Neural cell (in vitro differentiated cells): Measurements from ENCODE around the gene GTPBP10. TPM values are rescaled to one million over a fixed set of nuclear protein-coding genes. Genes with fewer than 3 reads are reported as not detected.
A peak's percentile ranks its signal among the peaks of the same experiment; 100 is the strongest.

Experiments
- H2AFZ ChIP-seq: fragments of 200-600, 300-800 bp; sonication (generic), shearing (Covaris generic); 2 replicates; pipeline ENCODE4 v1.6.0; 2014; ENCODE audit warnings: low read depth, mild to moderate bottlenecking, antibody characterized with exemption, low read length, moderate library complexity
- H3F3A ChIP-seq: fragments of 200-600 bp; shearing (Covaris generic); 2 replicates; pipeline ENCODE4 v1.6.1; 2016; ENCODE audit warnings: mild to moderate bottlenecking, moderate library complexity, mixed read lengths, antibody characterized with exemption, low read length; ENCODE audit not compliant: insufficient read depth, poor library complexity, severe bottlenecking
- H3K27ac ChIP-seq: fragments of 200-600, 300-800 bp; sonication (generic), shearing (Covaris generic); 2 replicates; pipeline ENCODE4 v1.5.1; 2014; ENCODE audit warnings: mild to moderate bottlenecking, low read length, moderate library complexity
- H3K27me3 ChIP-seq: fragments of 300-800, 200-600 bp; sonication (generic), shearing (Covaris generic); 2 replicates; pipeline ENCODE4 v1.6.0; 2014; ENCODE audit warnings: mild to moderate bottlenecking, low read depth, low read length, moderate library complexity; ENCODE audit not compliant: insufficient read depth
- H3K36me3 ChIP-seq: fragments of 300-800, 200-600 bp; sonication (generic), shearing (Covaris generic); 2 replicates; pipeline ENCODE4 v1.5.1; 2014; ENCODE audit warnings: mild to moderate bottlenecking, antibody characterized with exemption, low read length, moderate library complexity; ENCODE audit not compliant: insufficient read depth
- H3K4me2 ChIP-seq: fragments of 300-800, 200-600 bp; sonication (generic), shearing (Covaris generic); 2 replicates; pipeline ENCODE4 v1.6.0; 2014; ENCODE audit warnings: mild to moderate bottlenecking, low read length
- H3K4me3 ChIP-seq: fragments of 300-800, 200-600 bp; sonication (generic), shearing (Covaris generic); 2 replicates; pipeline ENCODE4 v1.5.1; 2014; ENCODE audit warnings: mild to moderate bottlenecking, low read length, moderate library complexity
- H3K79me2 ChIP-seq: fragments of 200-600 bp; shearing (Covaris generic); replicated peaks from 2 replicates; pipeline ENCODE4 v1.6.0; 2014; ENCODE audit warnings: mild to moderate bottlenecking, low read length, moderate library complexity; ENCODE audit not compliant: insufficient read depth
- H3K9ac ChIP-seq: fragments of 300-800, 200-600 bp; sonication (generic), shearing (Covaris generic); 2 replicates; pipeline ENCODE4 v1.6.1; 2016; ENCODE audit warnings: mild to moderate bottlenecking, low read length, mixed read lengths
- H3K9me2 ChIP-seq: fragments of 200-600 bp; shearing (Covaris generic); 2 replicates; pipeline ENCODE4 v1.6.1; 2016; ENCODE audit warnings: mild to moderate bottlenecking, low read length, mixed read lengths; ENCODE audit not compliant: insufficient read depth
- H3K9me3 ChIP-seq: fragments of 200-600, 300-800 bp; sonication (generic), shearing (Covaris generic); 2 replicates; pipeline ENCODE4 v1.6.1; 2016; ENCODE audit warnings: mild to moderate bottlenecking, mixed run types, low read length, moderate library complexity, mixed read lengths
- H4K20me1 ChIP-seq: fragments of 200-600 bp; shearing (Covaris generic); 2 replicates; pipeline ENCODE4 v1.6.1; 2016; ENCODE audit warnings: mild to moderate bottlenecking, mixed run types; ENCODE audit not compliant: insufficient read depth
- CTCF ChIP-seq: fragments of 450-650 bp; IDR thresholded peaks from 2 replicates; pipeline ENCODE4 v1.5.1; 2014; ENCODE audit warnings: antibody characterized with exemption, mild to moderate bottlenecking, moderate library complexity; ENCODE audit not compliant: poor library complexity, severe bottlenecking
- EP300 ChIP-seq: fragments of 450-650 bp; conservative IDR thresholded peaks from 2 replicates; pipeline ENCODE4 v1.6.1; 2014; ENCODE audit warnings: antibody characterized with exemption, mild to moderate bottlenecking, moderate library complexity; ENCODE audit not compliant: poor library complexity, severe bottlenecking
- EZH2 ChIP-seq: fragments of 200-600, 300-800 bp; shearing (Covaris generic), sonication (generic); IDR thresholded peaks from 2 replicates; pipeline ENCODE4 v1.6.1; 2014; ENCODE audit warnings: antibody characterized with exemption, low read length, borderline replicate concordance, mild to moderate bottlenecking; ENCODE audit not compliant: insufficient read depth, poor library complexity, severe bottlenecking
- MXI1 ChIP-seq: fragments of 450-650 bp; conservative IDR thresholded peaks from 2 replicates; pipeline ENCODE4 v1.6.1; 2014; ENCODE audit warnings: antibody characterized with exemption, mild to moderate bottlenecking; ENCODE audit not compliant: poor library complexity, severe bottlenecking
- POLR2AphosphoS5 ChIP-seq: IDR thresholded peaks from 2 replicates; pipeline ENCODE4 v1.6.1; 2012
- RAD21 ChIP-seq: fragments of 450-650 bp; conservative IDR thresholded peaks from 2 replicates; pipeline ENCODE4 v1.6.1; 2014; ENCODE audit warnings: antibody characterized with exemption, mild to moderate bottlenecking, moderate library complexity
- REST ChIP-seq: IDR thresholded peaks from 2 replicates; pipeline ENCODE4 v1.6.1; 2012; ENCODE audit warnings: borderline replicate concordance
- SMC3 ChIP-seq: fragments of 450-650 bp; conservative IDR thresholded peaks from 2 replicates; pipeline ENCODE4 v1.6.1; 2014; ENCODE audit warnings: antibody characterized with exemption, mild to moderate bottlenecking, moderate library complexity; ENCODE audit not compliant: poor library complexity
- TAF1 ChIP-seq: IDR thresholded peaks from 2 replicates; pipeline ENCODE4 v1.6.1; 2012; ENCODE audit warnings: low read depth
- polyA plus RNA-seq: library from polyadenylated mRNA; depleted of rRNA; stranded (reverse); fragments of >200 nt; gene quantifications from 2 replicates; pipeline ENCODE4 v1.2.3, GENCODE V29; 2014

The GTPBP10 gene
- polyA plus RNA-seq, 1 donor from 2014 or later, result 22.8 TPM

DNA sequence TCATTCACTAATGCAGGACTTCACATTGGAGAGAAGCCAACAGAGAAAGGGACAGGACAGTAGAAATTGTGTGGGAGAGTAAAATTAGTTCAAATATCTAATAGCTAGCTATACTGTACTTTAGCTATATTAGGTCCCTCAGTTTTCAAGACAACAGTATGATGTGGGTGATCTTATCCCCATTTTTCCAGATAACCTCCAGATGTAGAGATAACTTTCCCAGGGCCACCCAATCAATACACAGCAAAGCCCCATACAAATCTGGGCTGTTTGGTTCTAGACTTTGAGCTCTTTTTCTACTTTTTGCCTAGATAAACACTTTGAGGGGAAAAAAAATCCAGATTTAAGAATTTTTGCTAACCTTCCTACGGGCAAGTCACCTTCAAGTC is 56.3 kb downstream of the GTPBP10 start:
- H3K27ac ChIP-seq, result no peak overlapping the region

DNA sequence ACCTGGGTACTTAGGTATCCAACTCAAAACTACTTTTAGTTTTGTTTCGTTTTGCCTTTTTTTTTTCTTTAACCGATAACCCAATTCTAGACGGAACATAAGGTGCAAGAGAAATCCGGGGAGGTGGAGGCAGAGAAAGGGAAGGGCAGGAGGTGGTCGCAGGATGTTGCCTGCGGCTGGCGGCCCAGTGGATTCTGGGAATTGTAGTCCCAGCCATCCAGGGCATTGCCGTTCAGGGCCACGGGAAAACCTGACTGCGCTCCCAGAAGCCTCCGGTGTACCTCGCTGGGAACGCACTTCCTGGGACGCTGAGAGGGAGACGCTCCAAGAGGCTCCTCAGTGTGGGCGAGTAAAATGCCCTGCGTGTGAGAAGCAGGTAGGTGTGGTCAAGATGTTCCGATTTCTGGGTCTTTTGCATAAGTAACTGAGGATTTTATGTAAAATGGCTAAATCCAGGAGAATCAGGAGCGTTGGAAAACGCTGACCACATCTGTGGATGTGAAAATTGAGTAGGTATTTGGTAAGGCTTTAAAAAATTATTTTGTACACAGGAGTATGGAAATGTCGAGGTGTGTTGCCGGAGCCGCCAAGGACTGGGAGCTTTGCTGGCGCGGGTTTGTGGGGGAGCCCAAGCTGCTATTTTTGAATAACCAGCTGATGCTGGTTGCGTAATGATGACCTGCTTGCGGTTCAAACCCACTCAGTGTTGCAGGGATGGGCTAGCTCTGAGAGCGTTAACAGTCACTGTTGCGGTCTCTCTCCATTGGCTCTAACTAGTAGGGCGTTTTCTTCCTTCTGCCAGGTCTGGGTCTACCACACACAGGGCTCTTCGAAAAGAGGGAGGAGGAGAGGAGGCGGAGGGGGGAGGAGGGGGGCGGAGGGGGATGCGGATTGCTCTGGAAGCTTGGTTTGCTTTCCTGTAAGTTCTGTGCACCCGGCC is 56.9 kb downstream of the GTPBP10 start, which contains the start of gene CLDN12:
CLDN12 (plus strand) TSS at position 288 of the 940 bp plus-strand sequence. CDS start 9,216 bp downstream, outside the sequence.
- peak within 1 kb of the TSS; percentile 88 for H3K9ac ChIP-seq
- H3K4me3 ChIP-seq, result peak within 1 kb of the TSS; percentile 71
- no peaks in the 10 kb centered on the region for H3K9me3 ChIP-seq
- peak; percentile 94 for TF ChIP-seq POLR2AphosphoS5
- peak; percentile 75 for TF ChIP-seq MXI1
- no peak for TF ChIP-seq CTCF
- peak; percentile 97 for TF ChIP-seq REST
- no peak for TF ChIP-seq EZH2
- peak; percentile 93 for TF ChIP-seq TAF1
- peak; percentile 48 for TF ChIP-seq EP300
- no peak for TF ChIP-seq RAD21
- TF ChIP-seq SMC3, result peak; percentile 37
- peak within 1 kb of the TSS; percentile 91 for H3K4me2 ChIP-seq
- H3K9me2 ChIP-seq, result no peaks in the 10 kb centered on the region
- peaks cover 2% of the 10 kb centered on the region for H3F3A ChIP-seq
- H3K36me3 ChIP-seq, result peaks cover 9% of the 10 kb centered on the region
- peak within 1 kb of the TSS; percentile 95 for H3K27ac ChIP-seq
- peak within 1 kb of the TSS; percentile 87 for H2AFZ ChIP-seq
- H3K27me3 ChIP-seq, result no peaks in the 10 kb centered on the region
- H4K20me1 ChIP-seq, result no peaks in the 10 kb centered on the region
- peaks cover 16% of the 10 kb centered on the region for H3K79me2 ChIP-seq

More for the DNA sequence above, 56.3 kb downstream of the GTPBP10 start:
- no peaks in the 10 kb centered on the region for H3K27me3 ChIP-seq
- peaks cover 5% of the 10 kb centered on the region for H3K36me3 ChIP-seq
- TF ChIP-seq REST, result no peak
- TF ChIP-seq SMC3, result no peak
- TF ChIP-seq EP300, result no peak
- TF ChIP-seq TAF1, result no peak
- no peak for TF ChIP-seq EZH2
- no peak for TF ChIP-seq POLR2AphosphoS5
- TF ChIP-seq MXI1, result no peak
- peak overlapping the region; percentile 87 for H2AFZ ChIP-seq
- peak overlapping the region; percentile 88 for H3K9ac ChIP-seq
- H4K20me1 ChIP-seq, result no peaks in the 10 kb centered on the region
- peak overlapping the region; percentile 60 for H3K4me2 ChIP-seq
- peak overlapping the region; percentile 71 for H3K4me3 ChIP-seq
- H3K79me2 ChIP-seq, result peaks cover 16% of the 10 kb centered on the region
- H3K9me2 ChIP-seq, result no peaks in the 10 kb centered on the region
- no peaks in the 10 kb centered on the region for H3K9me3 ChIP-seq
- peaks cover 2% of the 10 kb centered on the region for H3F3A ChIP-seq
